ENCODE data around the gene STEAP4. TPM values are rescaled to one million over a fixed set of nuclear protein-coding genes. Genes with fewer than 3 reads are reported as not detected.

Gene STEAP4
- not detected for total RNA-seq

- Mint-ChIP-seq H3K4me3 (peak within 1 kb of the TSS; percentile 43), H3K36me3 (ENCODE audit: low read depth) (no peaks in the 10 kb centered on the region), H3K9me3 (no peaks in the 10 kb centered on the region), H3K27ac (no peak within 1 kb of the TSS), H3K27me3 (peaks cover 33% of the 10 kb centered on the region), H3K4me1 (ENCODE audit: low read depth) (peaks cover 4% of the 10 kb centered on the region)
- ChIA-PET CTCF (no interaction called here), POLR2A (no interaction called here)
- TF ChIP-seq CTCF (IDR thresholded peaks at IDR 0.05): no peak
- DNase-seq: peak; percentile 5
- intact Hi-C loops (cut with micrococcal nuclease): no loop called here
- no peak for ATAC-seq
Observed at GRCh38 chr7:88306590-88307048, at the start of gene STEAP4. TSS of gene STEAP4 (minus strand) at chr7:88306894. CDS start at chr7:88284269, 22,625 bp downstream.

- no peak overlapping the region for H3K4me3 Mint-ChIP-seq
- no peaks in the 10 kb centered on the region for H3K9me3 Mint-ChIP-seq
- no peak overlapping the region for H3K27ac Mint-ChIP-seq
- TF ChIP-seq CTCF (IDR thresholded peaks at IDR 0.05): no peak
- ChIA-PET POLR2A (no interaction called here), CTCF (no interaction called here)
- no peaks in the 10 kb centered on the region for H3K4me1 Mint-ChIP-seq (ENCODE audit: low read depth)
- H3K36me3 Mint-ChIP-seq (ENCODE audit: low read depth): no peaks in the 10 kb centered on the region
- DNase-seq: no peak
- peaks cover 19% of the 10 kb centered on the region for H3K27me3 Mint-ChIP-seq
- no peak for ATAC-seq
- intact Hi-C loops (cut with micrococcal nuclease): no loop called here
Observed at GRCh38 chr7:88355011-88355410, 48.3 kb upstream of the STEAP4 start.

- Mint-ChIP-seq H3K9me3 (no peaks in the 10 kb centered on the region), H3K27me3 (peaks cover 20% of the 10 kb centered on the region), H3K27ac (no peak overlapping the region), H3K4me3 (no peak overlapping the region), H3K36me3 (ENCODE audit: low read depth) (no peaks in the 10 kb centered on the region), H3K4me1 (ENCODE audit: low read depth) (no peaks in the 10 kb centered on the region)
- POLR2A ChIA-PET: no interaction called here
- intact Hi-C loops (cut with micrococcal nuclease): no loop called here
- TF ChIP-seq CTCF (IDR thresholded peaks at IDR 0.05): no peak
- ATAC-seq: no peak
- CTCF ChIA-PET: no interaction called here
- no peak for DNase-seq
Observed at GRCh38 chr7:88350118-88350517, 43.4 kb upstream of the STEAP4 start.

GRCh38 chr7:88347517-88347916, 40.8 kb upstream of the STEAP4 start:
- no peak overlapping the region for H3K27ac Mint-ChIP-seq
- CTCF ChIA-PET: no interaction called here

GRCh38 chr7:88347090-88347489, 40.4 kb upstream of the STEAP4 start:
- Mint-ChIP-seq H3K36me3 (ENCODE audit: low read depth) (no peaks in the 10 kb centered on the region), H3K9me3 (no peaks in the 10 kb centered on the region), H3K4me3 (no peak overlapping the region), H3K27ac (no peak overlapping the region), H3K4me1 (ENCODE audit: low read depth) (no peaks in the 10 kb centered on the region), H3K27me3 (peaks cover 16% of the 10 kb centered on the region)
- DNase-seq (no peak), ATAC-seq (no peak)
- TF ChIP-seq CTCF (IDR thresholded peaks at IDR 0.05): no peak
- ChIA-PET POLR2A (interaction anchor here (0.6 kb wide), 1 partner anchor 258 kb away, joined by 3 read pairs; no protein-coding TSS in a partner anchor), CTCF (no interaction called here)
- intact Hi-C loops (cut with micrococcal nuclease): no loop called here

More at GRCh38 chr7:88347517-88347916, 40.8 kb upstream of the STEAP4 start:
- Mint-ChIP-seq H3K36me3 (ENCODE audit: low read depth) (no peaks in the 10 kb centered on the region), H3K4me1 (ENCODE audit: low read depth) (no peaks in the 10 kb centered on the region), H3K27me3 (peaks cover 16% of the 10 kb centered on the region), H3K4me3 (no peak overlapping the region), H3K9me3 (no peaks in the 10 kb centered on the region)
- POLR2A ChIA-PET: interaction anchor here (0.6 kb wide), 1 partner anchor 258 kb away, joined by 3 read pairs; no protein-coding TSS in a partner anchor
- DNase-seq: no peak
- TF ChIP-seq CTCF (IDR thresholded peaks at IDR 0.05): no peak
- intact Hi-C loops (cut with micrococcal nuclease): no loop called here
- ATAC-seq: no peak

Measured in activated CD8-positive, alpha-beta T cell treated with anti-CD3 and anti-CD28 coated beads for 36 hours (primary cell).